GM06990 (cell line): Measurements from ENCODE around the gene C4orf50.

Source experiments
- DNase-seq: peaks from one replicate; pipeline ENCODE4 v3.0.0-alpha.2; 2011; ENCODE audit not compliant: insufficient read length; ENCODE audit errors: extremely low read depth
- H3K27me3 ChIP-seq: replicated peaks from 2 replicates; pipeline ENCODE4 v1.6.0; 2011; ENCODE audit warnings: low read length; ENCODE audit not compliant: control insufficient read depth, insufficient read depth
- H3K36me3 ChIP-seq: 2 replicates; pipeline ENCODE4 v1.5.1; 2011; ENCODE audit warnings: low read length; ENCODE audit not compliant: control insufficient read depth, insufficient read depth
- H3K4me3 ChIP-seq: replicated peaks from 2 replicates; pipeline ENCODE4 v1.5.1; 2011; ENCODE audit warnings: low read depth, mild to moderate bottlenecking, control low read depth, low read length
- TF ChIP-seq, protein P1 (sequence below): IDR thresholded peaks from 2 replicates; pipeline ENCODE4 v1.5.1; 2011; ENCODE audit warnings: low read length, control low read depth, mild to moderate bottlenecking, inconsistent platforms; ENCODE audit not compliant: insufficient read depth, poor library complexity, severe bottlenecking

The C4orf50 gene

DNA sequence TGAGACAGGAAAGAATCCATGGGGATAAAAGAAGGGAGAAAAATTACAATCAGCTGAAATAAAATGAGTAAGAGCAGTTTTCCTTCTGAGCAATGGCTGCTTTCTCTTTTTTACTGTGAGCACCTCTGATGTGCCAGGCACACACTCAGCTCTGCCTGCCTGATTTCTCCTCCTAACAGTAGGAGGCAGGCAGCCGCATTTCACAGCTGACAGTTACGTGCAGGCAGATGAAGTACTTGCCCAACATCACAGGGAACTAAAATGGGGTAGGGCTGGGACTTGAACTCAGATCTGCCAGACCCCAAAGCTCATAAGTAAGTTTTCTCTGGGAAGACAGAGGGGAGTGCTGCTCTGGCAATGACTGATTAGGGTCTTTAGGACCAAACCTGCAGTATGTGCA lies 54.6 kb downstream of the C4orf50 start:
- Histone ChIP-seq H3K27me3 (peaks cover 3% of the 10 kb centered on the region; the same call in 1 of the 2 replicates), H3K4me3 (no peak overlapping the region), H3K36me3 (no peaks in the 10 kb centered on the region)
- TF ChIP-seq, protein P1, sequence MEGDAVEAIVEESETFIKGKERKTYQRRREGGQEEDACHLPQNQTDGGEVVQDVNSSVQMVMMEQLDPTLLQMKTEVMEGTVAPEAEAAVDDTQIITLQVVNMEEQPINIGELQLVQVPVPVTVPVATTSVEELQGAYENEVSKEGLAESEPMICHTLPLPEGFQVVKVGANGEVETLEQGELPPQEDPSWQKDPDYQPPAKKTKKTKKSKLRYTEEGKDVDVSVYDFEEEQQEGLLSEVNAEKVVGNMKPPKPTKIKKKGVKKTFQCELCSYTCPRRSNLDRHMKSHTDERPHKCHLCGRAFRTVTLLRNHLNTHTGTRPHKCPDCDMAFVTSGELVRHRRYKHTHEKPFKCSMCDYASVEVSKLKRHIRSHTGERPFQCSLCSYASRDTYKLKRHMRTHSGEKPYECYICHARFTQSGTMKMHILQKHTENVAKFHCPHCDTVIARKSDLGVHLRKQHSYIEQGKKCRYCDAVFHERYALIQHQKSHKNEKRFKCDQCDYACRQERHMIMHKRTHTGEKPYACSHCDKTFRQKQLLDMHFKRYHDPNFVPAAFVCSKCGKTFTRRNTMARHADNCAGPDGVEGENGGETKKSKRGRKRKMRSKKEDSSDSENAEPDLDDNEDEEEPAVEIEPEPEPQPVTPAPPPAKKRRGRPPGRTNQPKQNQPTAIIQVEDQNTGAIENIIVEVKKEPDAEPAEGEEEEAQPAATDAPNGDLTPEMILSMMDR, result no peak
- no peak for DNase-seq

- no peak for DNase-seq
- H3K4me3 ChIP-seq, result no peak overlapping the region
- peaks cover 5% of the 10 kb centered on the region; the same call in 1 of the 2 replicates for H3K27me3 ChIP-seq
- H3K36me3 ChIP-seq, result no peaks in the 10 kb centered on the region
- TF ChIP-seq, protein P1, result no peak
Observed at GRCh38 chr4:5962416-5962815, 55.8 kb downstream of the C4orf50 start.

GRCh38 chr4:5960252-5960880 lies 57.9 kb downstream of the C4orf50 start:
- Histone ChIP-seq H3K36me3 (no peaks in the 10 kb centered on the region), H3K4me3 (no peak overlapping the region), H3K27me3 (peaks cover 5% of the 10 kb centered on the region; the same call in 1 of the 2 replicates)
- TF ChIP-seq, protein P1, result no peak
- no peak for DNase-seq

GRCh38 chr4:5959211-5959982 lies 58.8 kb downstream of the C4orf50 start:
- peaks cover 2% of the 10 kb centered on the region; the same call in 1 of the 2 replicates for H3K27me3 ChIP-seq
- no peak overlapping the region for H3K4me3 ChIP-seq
- TF ChIP-seq, protein P1, result no peak
- H3K36me3 ChIP-seq, result no peaks in the 10 kb centered on the region
- DNase-seq, result no peak

- Histone ChIP-seq H3K4me3 (no peak overlapping the region), H3K27me3 (peaks cover 2% of the 10 kb centered on the region; the same call in 1 of the 2 replicates), H3K36me3 (no peaks in the 10 kb centered on the region)
- TF ChIP-seq, protein P1, result no peak
- no peak for DNase-seq
Observed at GRCh38 chr4:5958199-5958735, 60.0 kb downstream of the C4orf50 start.
